PC-3 (cell line): Measurements from ENCODE around the gene IGFBP6. TPM values are rescaled to one million over a fixed set of nuclear protein-coding genes. Genes with fewer than 3 reads are reported as not detected.

ENCODE experiments used
- ATAC-seq: fragments of 200-7000 bp; cut with Tn5 transposase; 2 replicates; pipeline ENCODE4 v1.9.1; 2020; ENCODE audit warnings: mild to moderate bottlenecking, moderate library complexity
- BruUV-seq: library from RNA; stranded (reverse); fragments of 400-500 nt; replicated peaks from 2 replicates; lab custom pipeline; 2021; lab: Mats Ljungman, UMichigan
- CTCF ChIA-PET: fragments of 300-600 bp; sonication (Branson Sonifier 250); formaldehyde crosslinking; loops from one replicate; lab custom pipeline; 2022; ENCODE audit warnings: antibody characterized with exemption; lab: Charles Lee
- POLR2A ChIA-PET: fragments of 300-600 bp; sonication (Branson Sonifier 250); formaldehyde crosslinking; loops from one replicate; lab custom pipeline; 2022; ENCODE audit warnings: antibody characterized with exemption; ENCODE audit not compliant: unreplicated experiment; lab: Charles Lee
- DNase-seq: peaks from one replicate; pipeline ENCODE4 v3.0.0-alpha.2; 2015
- H2AFZ ChIP-seq: fragments of 300-600 bp; sonication (generic); 2 replicates; pipeline ENCODE4 v1.6.0; 2016; ENCODE audit warnings: antibody characterized with exemption, low read length
- H3F3A ChIP-seq: fragments of 300-600 bp; sonication (generic); one replicate; pipeline ENCODE4 v1.6.0; 2017; ENCODE audit warnings: antibody characterized with exemption, low read length, control low read depth, mild to moderate bottlenecking; ENCODE audit not compliant: unreplicated experiment
- H3K27ac ChIP-seq: fragments of 300-600 bp; sonication (generic); 2 replicates; pipeline ENCODE4 v1.5.1; 2016; ENCODE audit warnings: mild to moderate bottlenecking, low read length
- H3K27me3 ChIP-seq: fragments of 300-600 bp; sonication (generic); 2 replicates; pipeline ENCODE4 v1.6.1; 2016; ENCODE audit warnings: low read length, mixed read lengths
- H3K36me3 ChIP-seq: fragments of 300-600 bp; sonication (generic); 2 replicates; pipeline ENCODE4 v1.6.1; 2016; ENCODE audit warnings: low read depth, mixed run types, low read length, mixed read lengths
- H3K4me1 ChIP-seq: fragments of 300-600 bp; sonication (generic); 2 replicates; pipeline ENCODE4 v1.5.1; 2016; ENCODE audit warnings: low read length; ENCODE audit not compliant: insufficient read depth
- H3K4me2 ChIP-seq: fragments of 300-600 bp; sonication (generic); 2 replicates; pipeline ENCODE4 v1.6.0; 2016; ENCODE audit warnings: low read length
- H3K4me3 ChIP-seq: fragments of 300-600 bp; sonication (generic); 2 replicates; pipeline ENCODE4 v1.5.1; 2016; ENCODE audit warnings: mild to moderate bottlenecking, low read length, mixed read lengths
- H3K79me2 ChIP-seq: fragments of 300-600 bp; sonication (generic); 2 replicates; pipeline ENCODE4 v1.6.1; 2017; ENCODE audit warnings: low read length, mixed read lengths
- H3K9ac ChIP-seq: fragments of 300-600 bp; sonication (generic); 2 replicates; pipeline ENCODE4 v1.6.0; 2016; ENCODE audit warnings: mild to moderate bottlenecking, low read length
- H3K9me2 ChIP-seq: fragments of 300-600 bp; sonication (generic); replicated peaks from 2 replicates; pipeline ENCODE4 v1.6.1; 2016; ENCODE audit warnings: mixed run types, low read length, mixed read lengths
- H3K9me3 ChIP-seq: fragments of 300-600 bp; sonication (generic); 2 replicates; pipeline ENCODE4 v1.6.1; 2016; ENCODE audit warnings: low read length, mixed read lengths
- H4K20me1 ChIP-seq: fragments of 300-600 bp; sonication (generic); 2 replicates; pipeline ENCODE4 v1.6.1; 2016; ENCODE audit warnings: low read length, mixed read lengths
- EZH2 ChIP-seq: fragments of 300-600 bp; sonication (generic); IDR thresholded peaks from one replicate; pipeline ENCODE4 v1.6.1; 2017; ENCODE audit warnings: antibody characterized with exemption, mild to moderate bottlenecking, low read length; ENCODE audit not compliant: unreplicated experiment
- EZH2phosphoT487 ChIP-seq: fragments of 300-600 bp; sonication (generic); IDR thresholded peaks from 2 replicates; pipeline ENCODE4 v1.6.1; 2018; ENCODE audit warnings: mild to moderate bottlenecking, antibody characterized with exemption, low read length, borderline replicate concordance
- intact Hi-C: fragments of 100-400 bp; cut with micrococcal nuclease; formaldehyde crosslinking; loops from 2 replicates; pipeline ENCODE4 v1.9.0; 2023
- total RNA-seq: library from RNA; depleted of rRNA; stranded (reverse); fragments of >200 nt; gene quantifications from 2 replicates; pipeline ENCODE4 v1.2.3, GENCODE V29; 2014
- TF ChIP-seq, protein P1 (sequence below): fragments of 300-600 bp; sonication (generic); conservative IDR thresholded peaks from 2 replicates; pipeline ENCODE4 v1.5.1; 2017; ENCODE audit warnings: antibody characterized with exemption, low read depth, mild to moderate bottlenecking, low read length

IGFBP6 gene
- total RNA-seq, 1 experiment from 2014 or later, result 256 TPM

DNA sequence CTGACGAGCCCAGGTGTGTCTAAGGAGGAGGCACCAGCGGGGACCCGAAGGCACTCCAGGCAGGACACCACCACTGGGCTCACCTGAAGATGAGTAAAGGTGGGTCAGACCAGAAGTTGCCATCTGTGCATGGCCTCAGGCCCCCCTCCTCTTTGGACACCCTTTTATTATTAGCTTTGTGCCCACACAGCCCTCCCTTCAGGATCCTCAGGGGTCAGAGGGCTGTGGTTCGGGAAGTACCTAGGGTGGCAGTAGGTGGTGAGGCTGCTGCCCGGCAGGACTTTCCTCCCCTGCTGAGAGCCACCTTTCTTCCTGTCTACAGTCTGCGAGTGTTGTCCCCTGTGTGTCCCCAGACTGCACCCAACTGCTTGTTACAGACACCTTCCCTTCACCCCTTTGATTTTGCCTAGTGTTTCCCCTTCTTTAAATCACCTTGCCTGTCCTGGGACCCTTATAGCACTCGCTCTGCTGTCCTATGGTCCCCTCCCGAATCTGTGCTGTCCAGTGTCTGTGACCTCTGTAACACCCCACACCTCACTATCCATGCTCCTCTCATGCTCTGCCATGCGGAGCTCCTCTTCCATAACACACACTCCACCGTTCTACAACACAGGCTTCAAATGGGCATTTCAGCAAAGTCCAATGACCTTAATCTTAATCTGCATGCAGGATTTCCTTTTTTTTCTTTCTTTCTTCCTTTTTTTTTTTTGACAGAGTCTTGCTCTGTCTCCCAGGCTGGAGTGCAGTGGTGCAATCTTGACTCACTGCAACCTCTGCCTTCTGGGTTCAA, 31.5 kb downstream of the IGFBP6 start:
- no TSS peak for BruUV-seq
- Histone ChIP-seq H3K4me2 (no peak overlapping the region), H3K4me1 (no peaks in the 10 kb centered on the region), H3K9ac (no peak overlapping the region), H3F3A (no peaks in the 10 kb centered on the region), H3K9me3 (no peaks in the 10 kb centered on the region), H2AFZ (no peak overlapping the region), H4K20me1 (no peaks in the 10 kb centered on the region), H3K9me2 (no peaks in the 10 kb centered on the region), H3K79me2 (no peaks in the 10 kb centered on the region), H3K27me3 (no peaks in the 10 kb centered on the region), H3K36me3 (no peaks in the 10 kb centered on the region), H3K4me3 (no peak overlapping the region), H3K27ac (no peak overlapping the region)
- ChIA-PET POLR2A (no interaction called here), CTCF (no interaction called here)
- intact Hi-C loops, result no loop called here
- TF ChIP-seq EZH2, result no peak
- TF ChIP-seq EZH2phosphoT487, result no peak
- TF ChIP-seq, protein P1, sequence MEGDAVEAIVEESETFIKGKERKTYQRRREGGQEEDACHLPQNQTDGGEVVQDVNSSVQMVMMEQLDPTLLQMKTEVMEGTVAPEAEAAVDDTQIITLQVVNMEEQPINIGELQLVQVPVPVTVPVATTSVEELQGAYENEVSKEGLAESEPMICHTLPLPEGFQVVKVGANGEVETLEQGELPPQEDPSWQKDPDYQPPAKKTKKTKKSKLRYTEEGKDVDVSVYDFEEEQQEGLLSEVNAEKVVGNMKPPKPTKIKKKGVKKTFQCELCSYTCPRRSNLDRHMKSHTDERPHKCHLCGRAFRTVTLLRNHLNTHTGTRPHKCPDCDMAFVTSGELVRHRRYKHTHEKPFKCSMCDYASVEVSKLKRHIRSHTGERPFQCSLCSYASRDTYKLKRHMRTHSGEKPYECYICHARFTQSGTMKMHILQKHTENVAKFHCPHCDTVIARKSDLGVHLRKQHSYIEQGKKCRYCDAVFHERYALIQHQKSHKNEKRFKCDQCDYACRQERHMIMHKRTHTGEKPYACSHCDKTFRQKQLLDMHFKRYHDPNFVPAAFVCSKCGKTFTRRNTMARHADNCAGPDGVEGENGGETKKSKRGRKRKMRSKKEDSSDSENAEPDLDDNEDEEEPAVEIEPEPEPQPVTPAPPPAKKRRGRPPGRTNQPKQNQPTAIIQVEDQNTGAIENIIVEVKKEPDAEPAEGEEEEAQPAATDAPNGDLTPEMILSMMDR, result no peak
- ATAC-seq (no peak), DNase-seq (no peak)

DNA sequence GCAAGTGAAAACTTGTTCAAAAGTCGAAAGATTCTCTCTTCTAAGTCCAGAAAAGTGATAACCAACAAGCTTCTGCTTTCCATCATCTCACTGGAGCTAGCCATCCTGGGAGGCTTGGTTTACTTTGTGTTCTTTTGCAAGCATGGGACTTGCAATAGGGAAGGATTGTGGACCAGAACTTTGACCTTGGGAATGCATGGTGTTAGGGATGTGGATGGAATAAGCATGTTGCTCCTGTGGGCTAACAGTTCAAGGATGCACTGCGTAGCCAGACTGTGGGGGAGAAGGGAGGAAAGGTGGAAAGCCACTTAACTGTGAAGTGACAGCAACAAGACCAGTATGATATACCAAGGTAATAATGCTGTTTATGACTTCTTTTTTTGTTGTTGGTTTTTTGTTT, 34.4 kb downstream of the IGFBP6 start:
- no TSS peak for BruUV-seq
- H3K4me1 ChIP-seq, result no peaks in the 10 kb centered on the region
- no peak overlapping the region for H3K27ac ChIP-seq
- DNase-seq (no peak), ATAC-seq (no peak)
- no peaks in the 10 kb centered on the region for H3K9me2 ChIP-seq
- no peak overlapping the region for H3K9ac ChIP-seq
- H3K36me3 ChIP-seq, result no peaks in the 10 kb centered on the region
- no peak for TF ChIP-seq EZH2phosphoT487
- no peak for TF ChIP-seq EZH2
- TF ChIP-seq, protein P1, result no peak
- intact Hi-C loops, result no loop called here
- no peak overlapping the region for H2AFZ ChIP-seq
- ChIA-PET CTCF (no interaction called here), POLR2A (no interaction called here)
- no peak overlapping the region for H3K4me2 ChIP-seq
- H3F3A ChIP-seq, result no peaks in the 10 kb centered on the region
- H3K79me2 ChIP-seq, result no peaks in the 10 kb centered on the region
- no peaks in the 10 kb centered on the region for H3K9me3 ChIP-seq
- no peaks in the 10 kb centered on the region for H3K27me3 ChIP-seq
- H4K20me1 ChIP-seq, result no peaks in the 10 kb centered on the region
- no peak overlapping the region for H3K4me3 ChIP-seq

DNA sequence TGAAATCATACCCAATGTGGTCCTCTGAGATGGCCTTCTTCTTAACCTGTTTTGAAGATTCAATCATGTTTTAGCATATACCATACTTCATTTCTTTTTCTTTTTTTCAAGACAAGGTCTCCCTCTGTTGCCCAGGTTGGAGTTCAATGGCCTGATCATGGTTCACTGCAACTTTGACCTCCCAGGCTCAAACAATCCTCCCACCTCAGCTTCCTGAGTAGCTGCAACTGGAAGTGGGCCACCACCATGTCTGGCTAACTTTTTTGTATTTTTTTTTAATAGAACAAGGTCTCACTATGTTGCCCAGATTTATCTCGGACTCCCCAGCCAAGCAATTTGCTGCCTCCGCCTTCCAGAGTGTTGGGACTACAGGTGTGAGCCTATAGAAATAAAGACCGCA, 36.3 kb downstream of the IGFBP6 start:
- Histone ChIP-seq H3K9me3 (no peaks in the 10 kb centered on the region), H3K27me3 (no peaks in the 10 kb centered on the region), H3K4me3 (no peak overlapping the region), H3K4me1 (no peaks in the 10 kb centered on the region), H3K27ac (no peak overlapping the region), H3K4me2 (no peak overlapping the region), H3K36me3 (no peaks in the 10 kb centered on the region), H3F3A (no peaks in the 10 kb centered on the region), H4K20me1 (no peaks in the 10 kb centered on the region), H3K79me2 (no peaks in the 10 kb centered on the region), H3K9ac (no peak overlapping the region), H3K9me2 (no peaks in the 10 kb centered on the region), H2AFZ (no peak overlapping the region)
- ATAC-seq, result no peak
- TF ChIP-seq, protein P1, result no peak
- TF ChIP-seq EZH2phosphoT487 (no peak), EZH2 (no peak)
- POLR2A ChIA-PET, result no interaction called here
- CTCF ChIA-PET, result no interaction called here
- DNase-seq, result no peak
- BruUV-seq, result no TSS peak
- intact Hi-C loops, result no loop called here
